ENCODE measurements around the gene HAUS8.
"Not testable (repeated sequence)": the region's sequence is repeated elsewhere in the genome, so short reads cannot be mapped to it uniquely, and the experiment has no call there.

Gene HAUS8, protein sequence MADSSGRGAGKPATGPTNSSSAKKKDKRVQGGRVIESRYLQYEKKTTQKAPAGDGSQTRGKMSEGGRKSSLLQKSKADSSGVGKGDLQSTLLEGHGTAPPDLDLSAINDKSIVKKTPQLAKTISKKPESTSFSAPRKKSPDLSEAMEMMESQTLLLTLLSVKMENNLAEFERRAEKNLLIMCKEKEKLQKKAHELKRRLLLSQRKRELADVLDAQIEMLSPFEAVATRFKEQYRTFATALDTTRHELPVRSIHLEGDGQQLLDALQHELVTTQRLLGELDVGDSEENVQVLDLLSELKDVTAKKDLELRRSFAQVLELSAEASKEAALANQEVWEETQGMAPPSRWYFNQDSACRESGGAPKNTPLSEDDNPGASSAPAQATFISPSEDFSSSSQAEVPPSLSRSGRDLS

DNA sequence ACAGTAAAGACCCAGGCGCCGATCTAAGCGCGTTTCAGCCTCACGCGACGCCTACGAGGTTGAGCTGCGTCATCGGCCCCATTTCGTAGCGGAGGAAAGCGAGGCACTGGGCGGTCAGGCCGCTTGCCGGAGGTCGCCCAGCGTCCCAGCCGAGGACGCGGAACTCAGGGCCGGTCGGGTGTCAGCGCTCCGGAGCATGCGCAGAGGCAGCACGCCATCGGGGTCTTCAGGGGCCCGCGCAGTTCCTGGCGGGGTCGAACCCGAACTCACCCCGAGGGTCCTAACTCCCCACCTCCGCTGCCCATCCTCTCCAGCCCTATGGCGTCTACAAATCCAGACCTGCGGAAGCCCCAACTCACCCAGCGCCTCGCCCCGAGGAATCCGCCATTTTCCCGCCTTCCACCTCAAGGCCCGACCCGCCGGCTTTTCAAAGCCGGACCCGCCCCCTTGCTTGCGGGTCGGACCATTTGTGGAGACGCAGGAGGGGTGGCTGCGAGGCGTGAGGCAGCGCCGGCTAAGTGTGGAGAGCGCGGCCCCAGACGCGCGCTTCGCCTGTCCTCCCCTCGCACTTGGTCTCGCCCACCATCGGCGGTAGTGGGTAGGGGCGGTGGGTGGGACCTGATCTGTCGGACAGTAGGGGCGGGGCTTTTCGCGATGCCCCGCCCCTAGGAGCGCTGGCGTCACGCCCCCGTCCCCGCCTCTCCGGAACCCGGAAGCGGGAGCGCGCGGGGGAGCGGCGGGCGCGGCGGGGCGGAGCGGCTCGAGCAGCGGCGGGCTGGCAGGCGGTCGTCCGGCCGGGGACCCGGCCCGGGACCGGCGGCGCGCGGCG is at the start of gene HAUS8, which contains the start of gene MYO9B:
TSS of gene HAUS8 (minus strand) at position 418 of the 829 bp plus-strand sequence. CDS start at position 388, 30 bp downstream.
TSS of gene MYO9B (plus strand) at position 743 of the 829 bp plus-strand sequence. CDS start 25,941 bp downstream, outside the sequence.
- peak; percentile 99 for DNase-seq

DNA sequence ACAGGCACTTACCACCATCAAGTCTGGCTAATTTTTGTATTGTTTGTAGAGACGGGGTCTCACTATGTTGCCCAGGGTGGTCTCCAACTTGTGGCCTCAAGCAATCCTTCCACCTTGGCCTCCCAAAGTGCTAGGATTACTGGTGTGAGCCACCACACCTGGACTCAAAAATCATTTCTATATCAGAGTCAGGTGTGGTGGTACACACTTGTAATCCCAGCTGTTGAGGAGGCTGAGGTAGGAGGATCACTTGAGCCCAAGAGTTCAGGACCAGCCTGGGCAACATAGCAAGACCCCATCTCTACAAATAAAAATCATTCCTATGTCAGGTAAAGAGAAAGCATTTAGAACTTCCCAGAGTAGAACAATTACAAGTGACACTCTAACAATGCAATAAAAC is 48.8 kb upstream of the HAUS8 start:
- DNase-seq: no peak

GRCh38 chr19:17123041-17123440 is 47.8 kb upstream of the HAUS8 start:
- no peak for DNase-seq

- no peak for DNase-seq
These were observed 46.6 kb upstream of the HAUS8 start for GRCh38 chr19:17121736-17122293.

DNA sequence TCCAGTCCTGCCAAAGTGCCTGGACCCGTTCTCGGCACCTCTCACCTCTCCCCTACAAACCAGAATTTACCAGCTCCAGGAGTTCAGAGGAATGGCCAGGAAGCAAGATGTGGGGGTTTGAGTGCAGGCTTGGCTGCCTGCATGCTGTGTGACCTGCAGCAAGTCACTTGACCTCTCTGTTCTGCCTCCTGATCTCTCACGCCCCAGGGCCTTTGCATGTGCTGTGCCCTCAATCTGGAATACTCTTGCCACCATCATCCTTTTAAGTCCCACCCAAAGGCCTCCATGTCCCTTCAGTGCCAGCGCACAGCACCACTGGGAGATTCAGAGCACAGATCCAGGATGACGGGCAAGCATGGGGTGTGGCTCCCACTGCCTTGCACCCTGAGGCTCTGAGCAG is 43.7 kb upstream of the HAUS8 start:
- DNase-seq: no peak

DNA sequence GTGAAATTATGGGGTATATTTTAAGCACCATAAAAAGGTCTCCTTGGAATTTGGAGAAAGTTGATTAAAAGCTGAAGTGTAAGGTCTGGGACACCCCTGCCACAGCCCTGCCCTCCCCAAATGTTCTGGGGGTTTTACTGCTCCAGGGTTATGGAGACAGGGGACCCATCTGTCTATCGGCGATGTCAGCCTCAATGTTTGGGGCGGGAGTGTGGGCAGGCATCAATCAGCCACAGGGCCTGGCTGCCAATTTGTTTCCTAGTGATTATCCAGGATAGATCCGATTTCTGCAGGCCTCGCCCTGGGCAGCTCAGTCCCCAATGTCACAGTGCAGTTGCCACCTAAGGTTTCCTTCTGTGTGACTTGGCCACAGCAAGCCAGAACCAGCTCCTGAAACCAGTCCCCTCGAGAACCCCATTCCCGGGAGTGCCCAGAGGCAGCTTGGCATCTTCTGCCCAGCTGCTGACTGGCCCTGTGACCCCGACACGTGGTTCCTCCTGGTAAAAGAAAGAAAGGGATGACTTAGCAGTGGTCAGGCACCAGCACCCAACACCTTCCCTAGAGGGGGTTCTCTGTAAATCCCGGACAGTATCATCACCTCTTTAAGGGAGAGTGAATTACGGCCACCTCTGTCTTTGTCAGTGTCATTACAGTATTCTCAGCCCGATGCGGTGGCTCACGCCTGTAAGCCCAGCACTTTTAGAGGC is 41.9 kb upstream of the HAUS8 start:
- DNase-seq: no peak

DNA sequence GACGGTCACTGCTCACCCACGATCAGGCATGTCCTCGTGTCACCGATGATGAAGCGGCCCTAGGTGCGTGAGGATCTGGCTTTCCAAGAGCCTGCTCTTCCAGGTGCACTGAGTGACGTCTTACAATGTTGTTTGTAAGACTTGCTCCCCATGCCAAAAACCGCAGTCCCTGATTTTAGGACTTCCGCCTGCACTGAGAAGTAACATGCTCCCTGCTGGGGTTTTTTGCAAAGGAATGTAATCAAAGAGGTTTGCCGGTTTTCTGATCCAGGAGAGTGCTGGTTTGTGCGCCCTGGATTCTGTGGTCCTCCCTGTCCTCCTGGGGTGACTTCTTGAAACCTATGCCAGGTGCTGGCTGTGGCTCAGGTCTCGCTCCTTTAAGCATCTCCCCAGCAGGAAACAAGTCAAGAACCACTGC is 39.2 kb upstream of the HAUS8 start:
- DNase-seq: no peak

DNA sequence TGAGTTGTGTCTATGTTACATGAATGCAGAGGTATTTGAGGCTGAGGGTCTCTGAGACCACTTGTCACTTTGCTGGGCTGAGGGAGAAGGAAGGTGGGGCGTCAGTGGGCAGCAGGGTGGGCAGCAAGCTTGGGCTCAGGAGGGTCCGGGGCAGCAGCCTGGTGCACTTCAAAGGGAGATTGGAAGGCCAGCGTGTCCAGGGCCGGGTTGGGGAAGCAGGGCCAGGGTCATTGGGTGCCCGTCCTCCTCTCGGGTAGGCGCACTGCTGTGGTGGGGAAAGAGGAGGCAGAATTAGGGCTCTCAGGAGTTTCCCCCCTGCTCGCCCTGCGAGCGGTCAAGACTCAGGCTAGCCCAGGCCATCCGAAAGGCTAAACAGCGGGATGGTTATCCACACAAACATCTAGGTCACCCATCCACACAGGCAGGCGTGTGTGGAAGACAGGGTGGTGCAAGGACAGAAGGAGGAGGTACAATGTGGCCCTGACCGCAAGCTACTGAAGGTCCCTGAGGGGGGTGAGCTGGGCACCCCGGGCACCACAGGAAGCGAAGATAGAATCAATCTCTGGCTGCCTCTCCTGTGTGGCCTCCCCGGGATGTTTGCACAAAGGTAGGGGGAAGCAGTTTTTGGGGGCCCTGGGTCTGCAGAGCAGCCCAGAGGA is 38.0 kb upstream of the HAUS8 start:
- no peak for DNase-seq

DNA sequence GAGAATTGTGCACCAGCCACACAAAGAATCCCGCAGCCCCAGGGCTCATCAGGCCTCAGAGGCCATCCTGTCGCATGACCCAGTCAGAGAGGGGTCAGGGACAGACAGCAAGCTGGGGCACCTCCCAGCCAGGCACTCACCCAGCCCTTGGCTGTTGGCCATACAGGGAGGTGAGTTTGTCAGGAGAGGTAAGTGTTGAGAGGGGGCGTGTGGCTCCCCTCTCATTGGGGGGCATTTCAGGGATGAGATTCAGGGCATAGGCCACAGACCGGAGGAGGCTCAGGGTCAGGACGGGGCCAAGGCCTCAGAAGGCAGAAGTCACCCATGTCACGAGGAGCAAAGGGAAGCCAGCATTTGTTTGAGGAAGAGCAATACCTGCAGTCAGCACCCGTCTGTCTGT is 37.4 kb upstream of the HAUS8 start:
- no peak for DNase-seq

- no peak for DNase-seq
These were observed 37.0 kb upstream of the HAUS8 start for GRCh38 chr19:17112271-17112670.

- no peak for DNase-seq
These were observed 36.5 kb upstream of the HAUS8 start for GRCh38 chr19:17111766-17112165.

DNA sequence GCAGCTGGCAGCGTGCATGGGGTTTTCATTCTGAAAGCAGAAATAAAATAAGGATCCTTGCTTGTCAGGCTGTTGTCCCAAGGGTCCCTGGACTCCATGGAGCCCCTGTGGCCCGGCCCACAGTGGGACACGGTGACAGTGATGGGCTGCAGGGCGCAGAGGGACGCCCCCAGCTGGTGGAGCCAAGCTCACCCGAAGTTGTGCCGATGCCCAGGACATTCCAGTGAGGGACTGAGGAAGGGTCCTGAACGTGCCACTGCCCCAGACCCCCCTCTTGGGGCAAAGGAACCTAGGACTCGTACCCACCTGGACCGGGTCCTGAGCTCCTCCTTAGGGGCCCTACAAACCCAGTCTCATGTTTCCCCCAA is 35.3 kb upstream of the HAUS8 start:
- DNase-seq: no peak

GRCh38 chr19:17109962-17110598 is 34.8 kb upstream of the HAUS8 start:
- no peak for DNase-seq

DNA sequence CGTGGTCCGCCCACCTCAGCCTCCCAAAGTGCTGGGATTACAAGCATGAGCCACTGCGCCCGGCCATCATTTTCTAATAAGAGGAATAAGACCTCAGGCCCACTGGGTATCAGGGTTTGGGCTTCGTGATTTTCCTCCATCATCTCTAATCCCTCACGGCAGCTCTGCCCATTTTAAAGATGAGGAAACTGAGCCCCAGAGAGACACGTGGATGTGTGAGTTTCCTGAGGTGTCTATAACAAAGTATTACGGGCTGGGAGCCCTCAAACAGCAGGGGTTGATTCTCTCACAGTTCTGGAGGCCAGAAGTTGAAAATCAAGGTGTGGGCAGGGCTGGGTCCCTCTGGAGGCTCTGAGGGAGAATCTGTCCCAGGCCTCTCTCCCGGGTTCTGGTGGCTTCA is 34.0 kb upstream of the HAUS8 start:
- DNase-seq: no peak

GRCh38 chr19:17108453-17108784 is 33.2 kb upstream of the HAUS8 start:
- DNase-seq: no peak

DNA sequence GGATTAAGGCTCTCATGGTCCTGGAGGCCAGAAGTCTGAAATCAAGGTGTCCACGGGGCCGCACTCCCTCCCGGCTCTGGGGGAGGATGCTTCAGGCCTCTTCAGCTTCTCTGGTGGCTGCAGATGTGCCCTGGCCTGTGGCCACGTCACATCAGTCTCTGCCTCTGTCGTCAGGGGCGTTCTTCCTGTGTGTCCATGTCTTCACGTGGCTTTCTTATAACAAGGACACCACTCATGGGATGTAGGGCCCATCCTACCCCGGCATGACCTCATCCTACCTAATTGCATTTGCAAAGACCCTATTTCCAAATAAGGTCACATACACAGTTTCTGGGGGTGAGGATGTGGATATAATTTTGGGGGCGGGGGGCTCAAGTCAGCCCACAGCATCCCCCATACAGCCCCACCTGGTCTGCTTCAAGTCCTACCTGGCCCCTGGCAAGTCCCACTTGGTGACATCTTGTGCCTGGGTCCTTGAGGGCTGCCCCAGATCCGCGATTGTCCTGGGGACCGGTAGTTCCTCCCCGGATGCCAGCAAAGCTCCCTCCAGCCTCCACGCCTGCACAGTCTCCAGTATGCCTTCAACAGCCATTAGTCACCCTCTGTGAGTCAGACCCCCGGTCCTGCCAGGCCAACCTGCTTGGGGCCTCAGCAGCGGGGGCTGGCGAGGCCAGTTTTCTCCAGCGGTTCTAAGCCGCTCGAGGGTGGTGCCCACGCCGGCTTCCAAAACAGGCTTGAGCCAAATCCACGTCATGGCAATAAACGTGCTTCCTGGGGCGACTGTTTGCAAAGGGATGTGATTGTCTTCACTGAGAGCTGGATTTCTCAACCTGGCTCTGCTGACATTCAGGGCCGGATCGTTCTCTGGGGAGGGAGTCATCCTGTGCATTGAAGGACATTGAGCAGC is 32.5 kb upstream of the HAUS8 start:
- DNase-seq: no peak

DNA sequence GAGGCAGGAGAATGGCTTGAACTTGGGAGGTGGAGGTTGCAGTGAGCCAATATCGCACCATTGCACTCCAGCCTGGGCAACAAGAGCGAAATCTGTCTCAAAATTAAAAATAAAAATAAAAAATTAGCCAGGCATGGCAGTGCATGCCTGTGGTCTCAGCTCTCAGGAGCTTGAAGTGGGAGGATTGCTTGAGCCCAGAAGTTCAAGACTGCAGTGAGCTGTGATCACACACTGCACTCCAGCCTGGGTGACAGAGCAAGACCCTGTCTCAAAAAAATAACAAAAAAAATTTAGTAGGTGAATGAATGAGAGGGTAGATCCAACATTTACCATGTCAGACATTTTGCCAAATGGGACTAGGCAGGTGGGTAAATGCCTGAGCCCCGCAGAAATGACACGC is 31.7 kb upstream of the HAUS8 start:
- not testable (repeated sequence) for DNase-seq

- no peak for DNase-seq
These were observed 30.3 kb upstream of the HAUS8 start for GRCh38 chr19:17105556-17105955.

GRCh38 chr19:17104679-17105078 is 29.4 kb upstream of the HAUS8 start:
- no peak for DNase-seq

- DNase-seq: no peak
These were observed 27.9 kb upstream of the HAUS8 start for GRCh38 chr19:17103177-17103576.

Data from activated naive CD4-positive, alpha-beta T cell treated with anti-CD3 and anti-CD28 coated beads, Interleukin-2, amount 50 U/mL, for 16 hours (primary cell).